Spleen (tissue), 7 donors: ENCODE data around the gene LRRC45.

Experiments used
- POLR2A ChIP-seq, 3 donors: fragments of 450-650 bp; IDR thresholded peaks; one replicate each; pipeline ENCODE4 v1.5.1; 2017; ENCODE audit warnings: antibody characterized with exemption in 3 of 3, mild to moderate bottlenecking in 1 of 3
- POLR2AphosphoS5 ChIP-seq, 3 donors: sonication (generic); formaldehyde crosslinking; IDR thresholded peaks; one replicate each; pipeline ENCODE4 v1.5.1; 2017; ENCODE audit warnings: antibody characterized with exemption in 3 of 3
- TF ChIP-seq, protein P1 (sequence below), 11 experiments: fragments of 200-600 bp in 7 of 11; fragments of 450-650 bp in 4 of 11; sonication (generic) in 4 of 11; IDR thresholded peaks in 8 of 11; conservative IDR thresholded peaks in 3 of 11; 1 replicate in 7 of 11; 2 replicates in 4 of 11; pipeline versions ENCODE4 v1.4.0 to v1.8.0; 2016 to 2021; ENCODE audit warnings: antibody characterized with exemption in 11 of 11, inconsistent platforms in 4 of 11, mild to moderate bottlenecking in 1 of 11
- donor health status: DM: no; HTN: no; CAD: no; lungs with moderate emphysema.
- donor health status: DM: no; HTN: no; CAD: no.
- donor health status: DM: no; HTN: no; CAD: no.

DNA sequence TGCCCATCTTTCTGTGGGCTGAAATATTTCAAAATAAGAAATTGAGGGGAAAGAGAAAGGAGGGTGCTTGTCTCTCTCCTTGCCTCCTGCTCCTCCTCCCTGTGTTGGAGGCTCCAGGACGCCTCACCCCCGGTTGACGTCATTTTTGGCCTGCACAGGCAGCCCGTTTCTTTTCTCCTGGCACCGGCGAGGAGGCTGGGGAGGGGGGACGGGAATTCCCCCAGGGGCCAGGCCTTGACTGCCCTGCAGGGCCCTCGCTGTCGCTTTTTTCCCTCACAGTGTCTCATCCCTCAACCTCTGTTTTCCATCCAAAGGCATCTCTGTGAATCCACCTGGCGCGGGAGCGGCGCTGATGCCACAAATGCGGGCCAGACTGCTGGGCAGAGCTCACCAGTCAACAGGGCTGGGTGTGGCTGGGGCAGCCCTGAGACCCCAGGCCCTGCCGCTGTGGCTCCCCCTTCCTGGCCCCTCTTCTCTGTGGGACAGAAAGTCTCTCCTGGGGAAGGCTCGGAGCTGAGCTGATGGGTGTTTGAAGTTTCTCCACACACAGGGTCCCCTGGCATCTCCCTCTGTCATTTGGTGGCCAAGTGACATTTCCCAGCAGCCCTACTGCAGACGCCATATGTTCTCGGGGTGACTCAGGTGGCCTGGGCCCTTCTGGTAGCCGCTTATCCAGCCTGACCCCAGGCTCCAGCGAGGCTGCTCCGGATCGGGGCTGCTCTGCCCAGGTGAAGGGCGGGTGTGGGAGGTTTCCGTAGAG is 16.5 kb upstream of the LRRC45 start:
- TF ChIP-seq POLR2AphosphoS5 (IDR thresholded peaks at IDR 0.05) = no peak
- TF ChIP-seq, protein P1, sequence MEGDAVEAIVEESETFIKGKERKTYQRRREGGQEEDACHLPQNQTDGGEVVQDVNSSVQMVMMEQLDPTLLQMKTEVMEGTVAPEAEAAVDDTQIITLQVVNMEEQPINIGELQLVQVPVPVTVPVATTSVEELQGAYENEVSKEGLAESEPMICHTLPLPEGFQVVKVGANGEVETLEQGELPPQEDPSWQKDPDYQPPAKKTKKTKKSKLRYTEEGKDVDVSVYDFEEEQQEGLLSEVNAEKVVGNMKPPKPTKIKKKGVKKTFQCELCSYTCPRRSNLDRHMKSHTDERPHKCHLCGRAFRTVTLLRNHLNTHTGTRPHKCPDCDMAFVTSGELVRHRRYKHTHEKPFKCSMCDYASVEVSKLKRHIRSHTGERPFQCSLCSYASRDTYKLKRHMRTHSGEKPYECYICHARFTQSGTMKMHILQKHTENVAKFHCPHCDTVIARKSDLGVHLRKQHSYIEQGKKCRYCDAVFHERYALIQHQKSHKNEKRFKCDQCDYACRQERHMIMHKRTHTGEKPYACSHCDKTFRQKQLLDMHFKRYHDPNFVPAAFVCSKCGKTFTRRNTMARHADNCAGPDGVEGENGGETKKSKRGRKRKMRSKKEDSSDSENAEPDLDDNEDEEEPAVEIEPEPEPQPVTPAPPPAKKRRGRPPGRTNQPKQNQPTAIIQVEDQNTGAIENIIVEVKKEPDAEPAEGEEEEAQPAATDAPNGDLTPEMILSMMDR (IDR thresholded peaks at IDR 0.05 in 8 of 11, conservative IDR thresholded peaks at IDR 0.05 in 3 of 11) = no peak
- no peak for TF ChIP-seq POLR2A (IDR thresholded peaks at IDR 0.05)
